ENCODE results near the gene MAP6D1. TPM values are rescaled to one million over a fixed set of nuclear protein-coding genes. Genes with fewer than 3 reads are reported as not detected.
"Not testable (repeated sequence)": the region's sequence is repeated elsewhere in the genome, so short reads cannot be mapped to it uniquely, and the experiment has no call there.

MAP6D1 gene
- total RNA-seq, 1 donor from 2014 or later = not detected

- H3K4me1 ChIP-seq = no peaks in the 10 kb centered on the region
- no peak for DNase-seq (ENCODE audit: low spot score in 2 of 2)
- TF ChIP-seq, protein P1, sequence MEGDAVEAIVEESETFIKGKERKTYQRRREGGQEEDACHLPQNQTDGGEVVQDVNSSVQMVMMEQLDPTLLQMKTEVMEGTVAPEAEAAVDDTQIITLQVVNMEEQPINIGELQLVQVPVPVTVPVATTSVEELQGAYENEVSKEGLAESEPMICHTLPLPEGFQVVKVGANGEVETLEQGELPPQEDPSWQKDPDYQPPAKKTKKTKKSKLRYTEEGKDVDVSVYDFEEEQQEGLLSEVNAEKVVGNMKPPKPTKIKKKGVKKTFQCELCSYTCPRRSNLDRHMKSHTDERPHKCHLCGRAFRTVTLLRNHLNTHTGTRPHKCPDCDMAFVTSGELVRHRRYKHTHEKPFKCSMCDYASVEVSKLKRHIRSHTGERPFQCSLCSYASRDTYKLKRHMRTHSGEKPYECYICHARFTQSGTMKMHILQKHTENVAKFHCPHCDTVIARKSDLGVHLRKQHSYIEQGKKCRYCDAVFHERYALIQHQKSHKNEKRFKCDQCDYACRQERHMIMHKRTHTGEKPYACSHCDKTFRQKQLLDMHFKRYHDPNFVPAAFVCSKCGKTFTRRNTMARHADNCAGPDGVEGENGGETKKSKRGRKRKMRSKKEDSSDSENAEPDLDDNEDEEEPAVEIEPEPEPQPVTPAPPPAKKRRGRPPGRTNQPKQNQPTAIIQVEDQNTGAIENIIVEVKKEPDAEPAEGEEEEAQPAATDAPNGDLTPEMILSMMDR (IDR thresholded peaks at IDR 0.05) = no peak
- H3K27me3 ChIP-seq = no peaks in the 10 kb centered on the region
- H3K9me3 ChIP-seq = no peaks in the 10 kb centered on the region
- intact Hi-C loops (cut with DNase I) = no loop called here
- no peak overlapping the region for H3K4me3 ChIP-seq
- peaks cover 39 to 71% of the 10 kb centered on the region in 2 donors for H3K36me3 ChIP-seq
- no peak overlapping the region for H3K27ac ChIP-seq
These were observed 35.6 kb downstream of the MAP6D1 start for GRCh38 chr3:183789826-183790225.

GRCh38 chr3:183784503-183784902 lies 40.9 kb downstream of the MAP6D1 start:
- H3K27ac ChIP-seq; intact Hi-C loops (cut with DNase I); H3K9me3 ChIP-seq; H3K4me1 ChIP-seq; H3K27me3 ChIP-seq; DNase-seq (ENCODE audit: low spot score in 2 of 2); H3K4me3 ChIP-seq: not testable (repeated sequence)
- H3K36me3 ChIP-seq = peaks cover 23 to 66% of the 10 kb centered on the region in 2 donors

DNA sequence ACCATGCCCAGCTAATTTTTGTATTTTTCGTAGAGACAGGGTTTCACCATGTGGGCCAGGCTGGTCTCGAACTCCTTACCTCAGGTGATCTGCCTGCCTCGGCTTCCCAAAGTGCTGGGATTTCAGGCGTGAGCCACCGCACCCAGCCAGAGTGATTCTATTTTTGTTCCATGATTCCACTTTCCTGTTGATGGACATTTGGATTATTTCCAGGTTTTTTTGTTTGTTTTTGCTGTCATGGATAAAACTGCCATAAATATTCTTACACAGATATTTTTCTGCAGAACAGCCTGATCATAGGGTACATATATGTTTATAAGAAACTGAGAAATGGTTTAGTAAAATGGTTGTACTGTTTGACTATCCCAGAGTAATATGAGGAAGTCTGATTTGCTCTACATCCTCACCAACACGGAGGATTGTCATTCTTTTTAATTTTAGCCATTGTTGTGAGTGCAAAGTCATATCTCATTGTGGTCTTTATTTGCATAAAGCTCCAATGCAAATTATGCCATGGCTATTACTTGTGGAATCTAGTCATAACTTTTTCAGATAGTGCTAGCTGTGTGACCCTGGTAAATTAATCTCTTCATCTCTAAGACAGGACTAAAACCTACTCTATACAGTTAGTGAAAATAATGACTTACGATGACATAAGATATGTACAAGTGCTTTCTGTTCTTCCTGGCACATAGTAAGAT lies 42.7 kb downstream of the MAP6D1 start:
- TF ChIP-seq, protein P1 (IDR thresholded peaks at IDR 0.05) = no peak
- H3K27me3 ChIP-seq = no peaks in the 10 kb centered on the region
- H3K27ac ChIP-seq = no peak overlapping the region
- no peaks in the 10 kb centered on the region for H3K9me3 ChIP-seq
- H3K4me1 ChIP-seq = no peaks in the 10 kb centered on the region
- intact Hi-C loops (cut with DNase I) = no loop called here
- peaks cover 27 to 74% of the 10 kb centered on the region in 2 donors for H3K36me3 ChIP-seq
- no peak overlapping the region for H3K4me3 ChIP-seq
- no peak for DNase-seq (ENCODE audit: low spot score in 2 of 2)

GRCh38 chr3:183781246-183781645 lies 44.1 kb downstream of the MAP6D1 start:
- TF ChIP-seq, protein P1 (IDR thresholded peaks at IDR 0.05) = no peak
- Histone ChIP-seq H3K36me3 (peaks cover 23 to 74% of the 10 kb centered on the region in 2 donors), H3K9me3 (no peaks in the 10 kb centered on the region), H3K27ac (no peak overlapping the region), H3K4me1 (no peaks in the 10 kb centered on the region), H3K4me3 (no peak overlapping the region), H3K27me3 (no peaks in the 10 kb centered on the region)
- no peak for DNase-seq (ENCODE audit: low spot score in 2 of 2)
- intact Hi-C loops (cut with DNase I) = no loop called here

- Histone ChIP-seq H3K27me3 (no peaks in the 10 kb centered on the region), H3K4me1 (no peaks in the 10 kb centered on the region), H3K27ac (no peak overlapping the region), H3K36me3 (peaks cover 24 to 77% of the 10 kb centered on the region in 2 donors), H3K9me3 (no peaks in the 10 kb centered on the region), H3K4me3 (no peak overlapping the region)
- intact Hi-C loops (cut with DNase I) = no loop called here
- no peak for DNase-seq (ENCODE audit: low spot score in 2 of 2)
- TF ChIP-seq, protein P1 (IDR thresholded peaks at IDR 0.05) = no peak
These were observed 45.4 kb downstream of the MAP6D1 start for GRCh38 chr3:183779896-183780465.

DNA sequence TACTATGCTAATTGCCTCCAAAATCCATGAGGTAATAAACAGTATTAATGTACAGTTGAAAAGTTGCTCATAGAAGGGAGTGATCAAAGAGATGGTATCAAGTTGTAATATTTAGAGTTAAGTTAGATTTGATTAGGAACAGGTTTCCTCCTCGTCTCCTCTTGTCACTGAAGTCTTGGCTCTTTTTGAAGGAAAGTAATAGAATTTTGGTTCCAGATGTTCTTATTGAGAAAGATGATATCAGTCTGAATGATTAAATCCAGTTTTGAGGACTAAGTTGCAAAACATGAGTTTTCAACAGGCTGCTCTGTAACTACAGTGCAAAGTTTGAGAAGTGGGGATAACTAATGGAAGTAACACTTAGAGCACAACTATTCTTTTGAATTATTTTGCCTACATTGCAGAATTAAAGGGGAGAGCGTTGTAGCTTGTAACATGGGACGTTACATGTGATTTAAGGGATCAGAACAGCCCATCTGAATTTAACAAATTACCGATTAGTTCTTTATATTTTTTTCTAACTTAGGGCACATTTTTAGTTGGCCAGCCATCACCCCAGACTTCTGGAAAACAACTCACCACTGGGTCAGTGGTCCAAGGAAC lies 48.3 kb downstream of the MAP6D1 start:
- DNase-seq (ENCODE audit: low spot score in 2 of 2) = no peak
- no peak overlapping the region for H3K27ac ChIP-seq
- peaks cover 46 to 91% of the 10 kb centered on the region in 2 donors for H3K36me3 ChIP-seq
- H3K4me3 ChIP-seq = no peak overlapping the region
- TF ChIP-seq, protein P1 (IDR thresholded peaks at IDR 0.05) = no peak
- intact Hi-C loops (cut with DNase I) = no loop called here
- H3K4me1 ChIP-seq = no peaks in the 10 kb centered on the region
- H3K27me3 ChIP-seq = no peaks in the 10 kb centered on the region
- no peaks in the 10 kb centered on the region for H3K9me3 ChIP-seq

- intact Hi-C loops (cut with DNase I); H3K4me1 ChIP-seq; H3K9me3 ChIP-seq; H3K27ac ChIP-seq; H3K27me3 ChIP-seq; DNase-seq (ENCODE audit: low spot score in 2 of 2); H3K4me3 ChIP-seq: not testable (repeated sequence)
- peaks cover 44 to 90% of the 10 kb centered on the region in 2 donors for H3K36me3 ChIP-seq
These were observed 48.9 kb downstream of the MAP6D1 start for GRCh38 chr3:183776451-183776850.
